ENCODE data around the gene PTPMT1.

DNA sequence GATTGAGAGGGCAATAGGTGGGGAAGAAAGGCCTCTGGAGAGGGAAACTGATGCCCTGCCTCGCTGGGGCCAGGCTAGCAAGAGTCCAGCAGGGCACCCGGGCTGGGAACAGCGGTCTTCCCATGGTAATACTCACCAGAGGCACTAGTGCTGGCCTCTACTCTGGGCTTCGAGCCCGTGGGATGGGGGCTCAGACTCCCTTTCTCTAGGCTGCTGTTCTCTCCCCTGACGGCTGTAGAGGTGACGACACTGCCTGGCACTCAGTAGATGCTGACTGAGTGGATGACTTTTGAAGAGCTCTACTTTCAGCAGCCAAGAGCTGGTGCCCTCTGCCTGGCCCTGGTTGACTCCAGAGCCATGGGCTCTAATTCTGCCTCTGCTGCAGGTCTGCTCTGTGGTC, 29.6 kb downstream of the PTPMT1 start:
- TF ChIP-seq, protein P1, sequence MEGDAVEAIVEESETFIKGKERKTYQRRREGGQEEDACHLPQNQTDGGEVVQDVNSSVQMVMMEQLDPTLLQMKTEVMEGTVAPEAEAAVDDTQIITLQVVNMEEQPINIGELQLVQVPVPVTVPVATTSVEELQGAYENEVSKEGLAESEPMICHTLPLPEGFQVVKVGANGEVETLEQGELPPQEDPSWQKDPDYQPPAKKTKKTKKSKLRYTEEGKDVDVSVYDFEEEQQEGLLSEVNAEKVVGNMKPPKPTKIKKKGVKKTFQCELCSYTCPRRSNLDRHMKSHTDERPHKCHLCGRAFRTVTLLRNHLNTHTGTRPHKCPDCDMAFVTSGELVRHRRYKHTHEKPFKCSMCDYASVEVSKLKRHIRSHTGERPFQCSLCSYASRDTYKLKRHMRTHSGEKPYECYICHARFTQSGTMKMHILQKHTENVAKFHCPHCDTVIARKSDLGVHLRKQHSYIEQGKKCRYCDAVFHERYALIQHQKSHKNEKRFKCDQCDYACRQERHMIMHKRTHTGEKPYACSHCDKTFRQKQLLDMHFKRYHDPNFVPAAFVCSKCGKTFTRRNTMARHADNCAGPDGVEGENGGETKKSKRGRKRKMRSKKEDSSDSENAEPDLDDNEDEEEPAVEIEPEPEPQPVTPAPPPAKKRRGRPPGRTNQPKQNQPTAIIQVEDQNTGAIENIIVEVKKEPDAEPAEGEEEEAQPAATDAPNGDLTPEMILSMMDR (IDR thresholded peaks at IDR 0.05; ENCODE audit: poor library complexity, severe bottlenecking), result no peak
- TF ChIP-seq, protein P2, sequence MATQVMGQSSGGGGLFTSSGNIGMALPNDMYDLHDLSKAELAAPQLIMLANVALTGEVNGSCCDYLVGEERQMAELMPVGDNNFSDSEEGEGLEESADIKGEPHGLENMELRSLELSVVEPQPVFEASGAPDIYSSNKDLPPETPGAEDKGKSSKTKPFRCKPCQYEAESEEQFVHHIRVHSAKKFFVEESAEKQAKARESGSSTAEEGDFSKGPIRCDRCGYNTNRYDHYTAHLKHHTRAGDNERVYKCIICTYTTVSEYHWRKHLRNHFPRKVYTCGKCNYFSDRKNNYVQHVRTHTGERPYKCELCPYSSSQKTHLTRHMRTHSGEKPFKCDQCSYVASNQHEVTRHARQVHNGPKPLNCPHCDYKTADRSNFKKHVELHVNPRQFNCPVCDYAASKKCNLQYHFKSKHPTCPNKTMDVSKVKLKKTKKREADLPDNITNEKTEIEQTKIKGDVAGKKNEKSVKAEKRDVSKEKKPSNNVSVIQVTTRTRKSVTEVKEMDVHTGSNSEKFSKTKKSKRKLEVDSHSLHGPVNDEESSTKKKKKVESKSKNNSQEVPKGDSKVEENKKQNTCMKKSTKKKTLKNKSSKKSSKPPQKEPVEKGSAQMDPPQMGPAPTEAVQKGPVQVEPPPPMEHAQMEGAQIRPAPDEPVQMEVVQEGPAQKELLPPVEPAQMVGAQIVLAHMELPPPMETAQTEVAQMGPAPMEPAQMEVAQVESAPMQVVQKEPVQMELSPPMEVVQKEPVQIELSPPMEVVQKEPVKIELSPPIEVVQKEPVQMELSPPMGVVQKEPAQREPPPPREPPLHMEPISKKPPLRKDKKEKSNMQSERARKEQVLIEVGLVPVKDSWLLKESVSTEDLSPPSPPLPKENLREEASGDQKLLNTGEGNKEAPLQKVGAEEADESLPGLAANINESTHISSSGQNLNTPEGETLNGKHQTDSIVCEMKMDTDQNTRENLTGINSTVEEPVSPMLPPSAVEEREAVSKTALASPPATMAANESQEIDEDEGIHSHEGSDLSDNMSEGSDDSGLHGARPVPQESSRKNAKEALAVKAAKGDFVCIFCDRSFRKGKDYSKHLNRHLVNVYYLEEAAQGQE (IDR thresholded peaks at IDR 0.05; ENCODE audit: borderline replicate concordance), result no peak
- no peak for TF ChIP-seq EZH2 (IDR thresholded peaks at IDR 0.05; ENCODE audit: borderline replicate concordance, insufficient read depth, low read length, poor library complexity, severe bottlenecking)
- TF ChIP-seq EP300 (conservative IDR thresholded peaks at IDR 0.05; ENCODE audit: poor library complexity, severe bottlenecking), result no peak
- no peak for TF ChIP-seq TAF1 (IDR thresholded peaks at IDR 0.05; ENCODE audit: low read depth)

Measured in neural cell (in vitro differentiated cells).